GM23338 (cell line): Measurements from ENCODE around the gene LHX3. TPM values are rescaled to one million over a fixed set of nuclear protein-coding genes. Genes with fewer than 3 reads are reported as not detected.

Source experiments
- ATAC-seq: fragments of 200-7000 bp; cut with Tn5 transposase; 3 replicates; pipeline ENCODE4 v1.9.1; 2020
- DNase-seq: peaks from one replicate; pipeline ENCODE4 v3.0.0-alpha.2; 2015; ENCODE audit warnings: low spot score
- H2AFZ ChIP-seq: fragments of 200-600 bp; sonication (generic); 2 replicates; pipeline ENCODE4 v1.8.0; 2016; ENCODE audit warnings: antibody characterized with exemption, mild to moderate bottlenecking, moderate library complexity
- H3F3A ChIP-seq: fragments of 200-600 bp; sonication (generic); replicated peaks from 2 replicates; pipeline ENCODE4 v1.8.0; 2017; ENCODE audit warnings: antibody characterized with exemption, mixed run types, low read depth
- H3K27ac ChIP-seq: fragments of 200-600 bp; sonication (generic); 2 replicates; pipeline ENCODE4 v1.6.1; 2016; ENCODE audit warnings: low read depth
- H3K27me3 ChIP-seq: fragments of 200-600 bp; sonication (generic); 2 replicates; pipeline ENCODE4 v1.8.0; 2016; ENCODE audit warnings: mild to moderate bottlenecking, mixed run types, moderate library complexity; ENCODE audit not compliant: insufficient read depth
- H3K36me3 ChIP-seq: fragments of 200-600 bp; sonication (generic); 2 replicates; pipeline ENCODE4 v1.8.0; 2016; ENCODE audit warnings: mild to moderate bottlenecking; ENCODE audit not compliant: insufficient read depth
- H3K4me1 ChIP-seq: fragments of 200-600 bp; sonication (generic); 2 replicates; pipeline ENCODE4 v1.8.0; 2016; ENCODE audit warnings: mild to moderate bottlenecking, moderate library complexity; ENCODE audit not compliant: insufficient read depth
- H3K4me2 ChIP-seq: fragments of 200-600 bp; sonication (generic); 2 replicates; pipeline ENCODE4 v1.7.1; 2017; ENCODE audit warnings: mixed run types
- H3K4me3 ChIP-seq: fragments of 200-600 bp; sonication (generic); 2 replicates; pipeline ENCODE4 v1.6.1; 2016; ENCODE audit warnings: mixed run types
- H3K79me2 ChIP-seq: fragments of 200-600 bp; sonication (generic); replicated peaks from 2 replicates; pipeline ENCODE4 v1.8.0; 2017; ENCODE audit warnings: mild to moderate bottlenecking; ENCODE audit not compliant: insufficient read depth
- H3K9me2 ChIP-seq: fragments of 200-600 bp; sonication (generic); 2 replicates; pipeline ENCODE4 v1.8.0; 2017; ENCODE audit not compliant: insufficient read depth
- H4K20me1 ChIP-seq: fragments of 200-600 bp; sonication (generic); replicated peaks from 2 replicates; pipeline ENCODE4 v1.8.0; 2017; ENCODE audit warnings: mild to moderate bottlenecking; ENCODE audit not compliant: insufficient read depth
- H3K27ac Mint-ChIP-seq: 2 replicates; pipeline ENCODE4 v1.8.0; 2020; ENCODE audit warnings: inconsistent platforms, mild to moderate bottlenecking, moderate library complexity, mixed read lengths
- H3K27me3 Mint-ChIP-seq: 3 replicates; pipeline ENCODE4 v1.8.0; 2022; ENCODE audit warnings: low read depth, mild to moderate bottlenecking, moderate library complexity, mixed read lengths, inconsistent platforms; ENCODE audit not compliant: insufficient read depth, poor library complexity
- H3K36me3 Mint-ChIP-seq: 3 replicates; pipeline ENCODE4 v1.8.0; 2021; ENCODE audit warnings: low read depth, mild to moderate bottlenecking, inconsistent platforms, moderate library complexity, mixed read lengths
- H3K4me1 Mint-ChIP-seq: 3 replicates; pipeline ENCODE4 v1.8.0; 2020; ENCODE audit warnings: mild to moderate bottlenecking, inconsistent platforms, mixed read lengths
- H3K4me3 Mint-ChIP-seq: 3 replicates; pipeline ENCODE4 v1.8.0; 2021; ENCODE audit warnings: moderate library complexity, mild to moderate bottlenecking, inconsistent platforms, mixed read lengths
- H3K9me3 Mint-ChIP-seq: 3 replicates; pipeline ENCODE4 v1.8.0; 2020; ENCODE audit warnings: moderate library complexity, mild to moderate bottlenecking, inconsistent platforms, mixed read lengths
- ETS1 ChIP-seq: IDR thresholded peaks from 2 replicates; pipeline ENCODE4 v1.6.1; 2016; ENCODE audit warnings: antibody characterized with exemption
- EZH2phosphoT487 ChIP-seq: fragments of 200-600 bp; sonication (generic); IDR thresholded peaks from one replicate; pipeline ENCODE4 v1.8.1; 2018; ENCODE audit warnings: antibody characterized with exemption; ENCODE audit not compliant: unreplicated experiment
- NANOG ChIP-seq: IDR thresholded peaks from 2 replicates; pipeline ENCODE4 v1.6.1; 2016; ENCODE audit warnings: antibody characterized with exemption, borderline replicate concordance
- POLR2AphosphoS5 ChIP-seq: IDR thresholded peaks from 2 replicates; pipeline ENCODE4 v1.6.1; 2016; ENCODE audit warnings: antibody characterized with exemption, low read depth
- REST ChIP-seq: IDR thresholded peaks from one replicate; pipeline ENCODE4 v1.6.1; 2018; ENCODE audit warnings: antibody characterized with exemption; ENCODE audit not compliant: unreplicated experiment
- ZNF114 ChIP-seq: fragments of 250-450 bp; sonication (Bioruptor Pico); IDR thresholded peaks from 2 replicates; pipeline ENCODE4 v1.5.0; 2020; ENCODE audit warnings: mild to moderate bottlenecking, moderate library complexity
- ZNF331 ChIP-seq: fragments of 250-450 bp; sonication (Bioruptor Pico); IDR thresholded peaks from 2 replicates; pipeline ENCODE4 v1.5.0; 2020; ENCODE audit warnings: low read depth, mild to moderate bottlenecking, moderate library complexity
- polyA plus RNA-seq: library from polyadenylated mRNA; unstranded; fragments of >200 nt; fragmentation: Nextera tagmentation; extraction: Ambion mirVana; gene quantifications from 2 replicates; pipeline ENCODE4 v1.2.1, GENCODE V29; 2016
- total RNA-seq: library from RNA; depleted of rRNA; stranded (reverse); fragments of >200 nt; shearing (Covaris generic); gene quantifications from 2 replicates; pipeline ENCODE4 v1.2.3, GENCODE V29; 2014

The LHX3 gene
- total and polyA plus RNA-seq, 2 experiments from 2014 or later = 0.08 TPM; not detected in 1

GRCh38 chr9:136190237-136190601, 14.7 kb downstream of the LHX3 start:
- no peak for TF ChIP-seq POLR2AphosphoS5
- no peak for TF ChIP-seq ZNF331
- H3K36me3 Mint-ChIP-seq = no peaks in the 10 kb centered on the region
- H3K9me2 ChIP-seq = no peaks in the 10 kb centered on the region
- no peaks in the 10 kb centered on the region for H3K36me3 ChIP-seq
- no peak overlapping the region for H2AFZ ChIP-seq
- H3K27ac ChIP-seq = no peak overlapping the region
- H3K4me2 ChIP-seq = no peak overlapping the region
- H3K4me3 ChIP-seq = no peak overlapping the region
- no peaks in the 10 kb centered on the region; the same call in 1 of the 2 replicates for H4K20me1 ChIP-seq
- H3K9me3 Mint-ChIP-seq = no peaks in the 10 kb centered on the region
- H3K27ac Mint-ChIP-seq = no peak overlapping the region
- DNase-seq (no peak), ATAC-seq (no peak)
- H3F3A ChIP-seq = no peaks in the 10 kb centered on the region
- H3K27me3 Mint-ChIP-seq = peaks cover 54% of the 10 kb centered on the region
- H3K4me3 Mint-ChIP-seq = no peak overlapping the region
- peaks cover 51% of the 10 kb centered on the region for H3K27me3 ChIP-seq
- H3K4me1 ChIP-seq = peaks cover 17% of the 10 kb centered on the region
- H3K4me1 Mint-ChIP-seq = peaks cover 14% of the 10 kb centered on the region
- H3K79me2 ChIP-seq = no peaks in the 10 kb centered on the region

- no peaks in the 10 kb centered on the region for H3K9me2 ChIP-seq
- peaks cover 17% of the 10 kb centered on the region for H3K4me1 ChIP-seq
- H3K4me2 ChIP-seq = no peak overlapping the region
- H3K79me2 ChIP-seq = no peaks in the 10 kb centered on the region
- Mint-ChIP-seq H3K36me3 (no peaks in the 10 kb centered on the region), H3K4me1 (peaks cover 20% of the 10 kb centered on the region), H3K27ac (no peak overlapping the region), H3K9me3 (no peaks in the 10 kb centered on the region), H3K4me3 (no peak overlapping the region), H3K27me3 (peaks cover 51% of the 10 kb centered on the region)
- no peak overlapping the region for H3K4me3 ChIP-seq
- no peaks in the 10 kb centered on the region for H3F3A ChIP-seq
- peak; percentile 23 for DNase-seq
- peak; percentile 6; the same call in 2 of the 3 replicates for ATAC-seq
- TF ChIP-seq NANOG (no peak), EZH2phosphoT487 (no peak), ZNF114 (CRISPR knock-in tag) (no peak), ETS1 (no peak), REST (no peak)
- H3K36me3 ChIP-seq = no peaks in the 10 kb centered on the region
- H3K27me3 ChIP-seq = peaks cover 45% of the 10 kb centered on the region
- no peak overlapping the region for H3K27ac ChIP-seq
- H4K20me1 ChIP-seq = no peaks in the 10 kb centered on the region; the same call in 1 of the 2 replicates
- H2AFZ ChIP-seq = no peak overlapping the region
Observed at GRCh38 chr9:136189394-136190236, 15.3 kb downstream of the LHX3 start.
